ENCODE results near the gene CCDC81.

DNA sequence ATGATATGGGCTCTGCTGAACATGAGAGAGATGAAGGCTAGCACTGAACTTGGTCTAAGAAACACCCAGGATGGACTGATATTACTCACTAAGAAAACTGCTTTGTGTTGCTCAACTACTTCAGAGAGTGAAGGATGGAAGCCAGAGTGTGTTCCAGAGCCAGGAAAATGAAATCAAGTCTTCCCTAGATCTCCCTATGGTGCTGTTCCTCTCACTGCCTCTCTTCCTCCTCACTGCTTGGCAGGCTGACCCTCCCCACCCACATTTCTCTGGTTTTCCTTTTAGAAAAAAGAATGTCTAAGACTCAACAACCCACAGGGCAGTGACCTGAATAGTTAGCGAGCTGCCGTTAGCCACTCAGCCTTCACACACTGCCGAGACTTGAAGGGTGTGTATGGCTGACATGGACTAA, 65.6 kb downstream of the CCDC81 start:
- TF ChIP-seq, protein P1, sequence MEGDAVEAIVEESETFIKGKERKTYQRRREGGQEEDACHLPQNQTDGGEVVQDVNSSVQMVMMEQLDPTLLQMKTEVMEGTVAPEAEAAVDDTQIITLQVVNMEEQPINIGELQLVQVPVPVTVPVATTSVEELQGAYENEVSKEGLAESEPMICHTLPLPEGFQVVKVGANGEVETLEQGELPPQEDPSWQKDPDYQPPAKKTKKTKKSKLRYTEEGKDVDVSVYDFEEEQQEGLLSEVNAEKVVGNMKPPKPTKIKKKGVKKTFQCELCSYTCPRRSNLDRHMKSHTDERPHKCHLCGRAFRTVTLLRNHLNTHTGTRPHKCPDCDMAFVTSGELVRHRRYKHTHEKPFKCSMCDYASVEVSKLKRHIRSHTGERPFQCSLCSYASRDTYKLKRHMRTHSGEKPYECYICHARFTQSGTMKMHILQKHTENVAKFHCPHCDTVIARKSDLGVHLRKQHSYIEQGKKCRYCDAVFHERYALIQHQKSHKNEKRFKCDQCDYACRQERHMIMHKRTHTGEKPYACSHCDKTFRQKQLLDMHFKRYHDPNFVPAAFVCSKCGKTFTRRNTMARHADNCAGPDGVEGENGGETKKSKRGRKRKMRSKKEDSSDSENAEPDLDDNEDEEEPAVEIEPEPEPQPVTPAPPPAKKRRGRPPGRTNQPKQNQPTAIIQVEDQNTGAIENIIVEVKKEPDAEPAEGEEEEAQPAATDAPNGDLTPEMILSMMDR (IDR thresholded peaks at IDR 0.05; ENCODE audit: low read depth, low read length): no peak
- no peak for TF ChIP-seq EZH2phosphoT487 (IDR thresholded peaks at IDR 0.05; ENCODE audit: low read depth)

All from OCI-LY3 (cell line).